SW 1271 (cell line): ENCODE results near the gene ISY1.
"Not testable (repeated sequence)": the region's sequence is repeated elsewhere in the genome, so short reads cannot be mapped to it uniquely, and the experiment has no call there.

Source experiments
- DNase-seq, 2 experiments: peaks; one replicate each; lab custom pipeline; 2025; lab: John Stamatoyannopoulos, UW

The ISY1 gene

GRCh38 chr3:129120254-129121004, 40.4 kb downstream of the ISY1 start:
- DNase-seq: peak; percentile 63 to 92

DNA sequence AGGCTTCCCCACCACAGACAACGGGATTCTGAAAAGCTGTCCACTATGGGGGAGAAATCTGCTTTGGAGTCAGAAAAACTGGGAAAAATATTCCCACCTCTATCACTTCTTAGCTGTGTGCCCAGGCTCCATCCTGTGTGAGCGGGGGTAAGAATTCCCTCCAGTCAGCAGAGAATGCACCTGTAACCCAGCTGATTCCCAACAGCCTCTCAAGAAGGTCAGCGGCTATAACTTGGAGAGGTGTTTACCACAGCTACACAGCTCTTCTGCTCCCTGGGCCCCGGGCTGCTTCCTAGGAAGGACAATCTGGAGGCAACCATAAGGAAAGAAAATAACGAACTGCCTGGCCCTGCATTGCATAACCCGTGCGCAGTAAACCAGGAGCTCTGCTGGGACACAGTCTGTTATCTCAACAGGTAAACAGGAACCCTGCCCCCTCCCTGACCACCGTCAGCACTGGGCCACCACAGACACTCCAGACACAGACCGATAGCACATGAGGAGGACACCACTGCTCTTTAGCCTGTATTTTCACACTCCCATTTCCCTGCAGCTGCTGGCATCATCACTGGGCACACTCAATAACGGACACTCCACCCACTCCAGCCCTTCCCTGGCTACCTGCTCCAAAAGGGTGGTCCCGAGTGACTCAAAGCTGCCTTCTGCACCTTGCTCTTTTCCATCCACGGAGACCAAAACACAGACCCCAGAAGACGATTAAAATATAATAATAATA, 41.3 kb downstream of the ISY1 start:
- no peak for DNase-seq

- no peak for DNase-seq
These were observed 42.1 kb downstream of the ISY1 start for GRCh38 chr3:129118745-129119144.

DNA sequence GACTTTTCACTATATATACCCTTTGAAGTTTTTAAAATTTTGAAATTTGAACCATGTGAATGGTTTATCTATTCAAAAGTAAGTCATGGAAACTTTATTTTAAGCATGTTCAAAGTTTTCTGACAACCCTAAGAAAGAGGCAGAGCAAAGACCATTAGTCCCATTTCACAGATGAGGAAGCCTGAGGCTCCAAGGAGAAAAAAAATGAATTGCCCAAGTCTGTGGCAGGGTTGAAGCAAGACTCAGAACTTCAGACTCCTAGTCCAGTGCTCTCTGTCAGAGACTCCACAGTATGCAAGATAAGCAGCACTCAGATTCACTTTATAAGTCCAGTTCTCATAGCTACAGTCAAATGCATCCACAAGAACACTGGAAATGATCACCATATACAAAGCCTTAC, 43.7 kb downstream of the ISY1 start:
- DNase-seq: no peak

GRCh38 chr3:129116482-129116946, 44.3 kb downstream of the ISY1 start:
- DNase-seq: no peak

- no peak for DNase-seq
These were observed 46.4 kb downstream of the ISY1 start for GRCh38 chr3:129114455-129114854.

- no peak for DNase-seq
These were observed 48.4 kb downstream of the ISY1 start for GRCh38 chr3:129112308-129113052.

DNA sequence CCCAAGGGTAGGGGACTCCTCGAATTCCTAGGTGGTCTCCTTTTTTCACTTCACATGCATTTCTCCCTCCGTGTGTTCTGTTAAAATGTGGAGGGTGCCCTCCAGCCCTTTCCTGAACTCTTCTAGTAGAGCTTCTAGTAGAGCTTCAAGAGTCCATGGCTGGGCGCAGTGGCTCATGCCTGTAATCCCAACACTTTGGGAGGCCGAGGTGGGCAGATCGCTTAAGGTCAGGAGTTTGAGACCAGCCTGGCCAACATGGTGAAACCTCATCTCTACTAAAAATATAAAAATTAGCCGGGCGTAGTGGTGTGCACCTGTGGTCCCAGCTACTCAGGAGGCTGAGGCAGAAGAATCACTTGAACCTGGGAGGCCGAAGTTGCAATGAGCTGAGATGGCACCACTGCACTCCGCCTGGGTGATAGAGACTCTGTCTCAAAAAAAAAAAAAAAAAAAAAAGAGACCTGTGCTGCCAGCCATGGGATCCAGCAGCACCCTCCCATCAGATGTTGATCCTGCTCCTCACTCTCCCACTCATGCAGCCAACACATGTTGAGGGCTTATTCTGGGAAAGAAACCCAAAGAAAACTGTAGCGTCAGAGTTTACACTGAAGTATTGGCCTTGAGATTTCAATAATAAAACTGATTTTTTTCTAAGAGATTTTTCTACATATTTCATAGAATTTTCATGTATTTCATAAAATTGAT, 49.6 kb downstream of the ISY1 start:
- DNase-seq: not testable (repeated sequence)

- DNase-seq: no peak
These were observed 53.1 kb downstream of the ISY1 start for GRCh38 chr3:129107793-129108192.

GRCh38 chr3:129106866-129107565, 53.8 kb downstream of the ISY1 start:
- DNase-seq: no peak

DNA sequence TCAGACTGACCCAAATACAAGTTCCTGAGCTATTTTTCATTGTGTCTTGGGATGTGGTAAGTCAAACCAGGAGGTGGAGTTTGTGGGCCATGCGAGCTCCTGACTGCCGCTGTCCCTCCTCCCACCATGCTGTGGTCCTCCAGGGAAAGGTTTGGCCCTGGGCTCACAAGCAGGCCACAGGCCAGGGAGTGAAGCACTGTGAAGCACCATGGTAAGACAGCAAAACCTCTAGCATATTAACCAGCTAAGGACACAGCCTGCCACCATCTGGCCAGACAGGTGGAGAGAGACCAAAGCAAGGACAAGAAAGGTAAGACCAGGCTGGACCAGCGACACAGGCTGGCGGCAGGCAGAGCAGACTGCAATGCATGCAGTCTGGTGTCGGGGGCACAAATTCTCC, 54.5 kb downstream of the ISY1 start:
- no peak for DNase-seq

GRCh38 chr3:129105862-129106261, 55.0 kb downstream of the ISY1 start:
- DNase-seq: no peak

GRCh38 chr3:129104498-129105079, 56.3 kb downstream of the ISY1 start:
- DNase-seq: no peak

GRCh38 chr3:129104051-129104450, 56.8 kb downstream of the ISY1 start:
- no peak for DNase-seq

GRCh38 chr3:129103296-129103695, 57.6 kb downstream of the ISY1 start:
- DNase-seq: no peak

DNA sequence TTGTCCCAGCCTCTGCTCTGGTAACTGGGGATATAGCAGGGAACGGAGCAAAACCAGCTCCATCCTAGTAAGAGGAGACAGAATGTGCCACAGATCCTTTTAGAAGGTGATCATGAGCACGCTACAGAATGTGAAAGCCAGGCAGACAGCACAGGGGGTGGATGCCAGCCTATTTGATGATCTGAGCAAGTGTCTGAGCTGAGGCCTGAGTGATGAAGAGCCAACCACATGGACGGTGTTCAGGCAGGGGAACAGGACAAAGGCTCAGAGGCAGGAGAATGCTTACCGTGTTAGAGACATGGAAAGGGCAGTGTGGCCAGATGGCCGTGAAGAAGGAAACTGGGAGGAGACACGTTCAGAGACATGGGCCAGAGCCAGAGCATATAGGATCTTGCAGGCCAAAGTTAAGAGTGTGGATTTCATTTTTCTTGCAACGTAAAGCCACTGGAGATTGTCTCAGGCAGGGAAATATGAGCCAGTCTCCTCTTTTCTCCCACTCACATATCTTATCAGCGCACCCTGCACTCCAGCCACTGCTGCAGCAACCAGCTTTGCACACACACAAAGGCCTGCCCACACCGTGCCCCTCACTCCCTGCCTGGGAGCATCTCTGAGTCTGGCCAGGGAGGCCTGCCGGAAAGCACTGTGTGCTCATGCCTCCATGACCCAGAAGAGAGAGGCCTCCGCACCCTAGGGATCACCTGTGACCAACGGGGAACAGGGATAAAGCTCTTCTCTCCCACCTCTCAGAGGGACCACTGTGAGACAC, 59.3 kb downstream of the ISY1 start:
- no peak for DNase-seq

GRCh38 chr3:129100274-129100673, 60.6 kb downstream of the ISY1 start:
- no peak for DNase-seq

GRCh38 chr3:129095285-129095684, 65.6 kb downstream of the ISY1 start:
- DNase-seq: no peak

GRCh38 chr3:129088312-129088711, 72.6 kb downstream of the ISY1 start:
- not testable (repeated sequence) for DNase-seq

DNA sequence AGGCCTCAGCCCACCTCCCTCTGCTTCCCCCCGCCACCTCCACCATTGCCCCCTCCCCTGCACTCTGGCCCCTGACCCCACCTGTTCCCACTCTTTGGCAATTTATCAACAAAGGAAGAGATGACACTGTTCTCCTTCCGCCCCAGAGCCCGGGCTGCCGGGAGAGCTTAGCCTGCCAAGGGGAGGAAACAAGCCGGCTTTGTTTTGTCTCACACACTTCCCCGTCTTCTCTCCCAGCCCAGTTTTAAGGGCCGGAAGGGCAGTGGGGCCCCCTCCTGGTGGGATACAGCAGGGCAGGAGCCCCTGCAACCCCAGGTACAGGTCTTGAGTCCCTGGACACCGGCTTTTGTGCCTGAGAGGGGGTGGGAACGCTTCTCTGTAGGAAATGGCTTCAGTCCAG, 73.0 kb downstream of the ISY1 start:
- not testable (repeated sequence) for DNase-seq
